ENCODE measurements around the gene MAMDC2. TPM values are rescaled to one million over a fixed set of nuclear protein-coding genes. Genes with fewer than 3 reads are reported as not detected.

Gene MAMDC2
- total and polyA plus RNA-seq, 2 donors (not counting 1 experiment from before 2014, with no cell fraction given): not detected

GRCh38 chr9:70006306-70006705 is 37.3 kb upstream of the MAMDC2 start:
- no peaks in the 10 kb centered on the region for H3K4me1 Mint-ChIP-seq

GRCh38 chr9:70007831-70008230 is 35.8 kb upstream of the MAMDC2 start:
- H2AFZ ChIP-seq (ENCODE audit: insufficient read depth, low read depth, low read length, poor library complexity, severe bottlenecking): no peak overlapping the region
- peaks cover 6% of the 10 kb centered on the region for H3K27me3 Mint-ChIP-seq
- H3K4me1 ChIP-seq (ENCODE audit: control insufficient read depth in 2 of 2, insufficient read depth in 2 of 2, low read length in 2 of 2): no peaks in the 10 kb centered on the region
- H3K79me2 ChIP-seq (ENCODE audit: control insufficient read depth, insufficient read depth, low read length): no peaks in the 10 kb centered on the region
- H3K9me3 Mint-ChIP-seq (ENCODE audit: insufficient read depth): no peaks in the 10 kb centered on the region
- ATAC-seq (ENCODE audit: low read depth) (no peak), DNase-seq (no peak)
- no peaks in the 10 kb centered on the region for H4K20me1 ChIP-seq (ENCODE audit: control insufficient read depth, insufficient read depth, low read length, poor library complexity, severe bottlenecking)
- ChIA-PET CTCF (no interaction called here), POLR2A (no interaction called here)
- no peak overlapping the region for H3K27ac ChIP-seq (ENCODE audit: low read length in 2 of 2)
- H3K9ac ChIP-seq (ENCODE audit: low read length): no peak overlapping the region
- intact Hi-C loops (cut with micrococcal nuclease): no loop called here
- H3K27me3 ChIP-seq (replicated peaks in 1 of 4; ENCODE audit: control extremely low read depth in 1 of 4, control insufficient read depth in 3 of 4, insufficient read depth in 4 of 4, low read length in 3 of 4): no peaks in the 10 kb centered on the region
- H3K36me3 ChIP-seq (replicated peaks in 1 of 2; ENCODE audit: control extremely low read depth in 1 of 2, control insufficient read depth in 1 of 2, extremely low read depth in 1 of 2, insufficient read depth in 2 of 2, low read length in 1 of 2): no peaks in the 10 kb centered on the region
- H3K4me3 Mint-ChIP-seq: no peak overlapping the region
- no peak overlapping the region for H3K27ac Mint-ChIP-seq
- 100% methylated on average over 1 of the region's 2 CpGs for WGBS (ENCODE audit: insufficient coverage)
- no peak for TF ChIP-seq CTCF (IDR thresholded peaks at IDR 0.05)
- no peak for TF ChIP-seq EZH2 (IDR thresholded peaks at IDR 0.05; ENCODE audit: borderline replicate concordance, insufficient read depth, low read depth, low read length, poor library complexity, severe bottlenecking)
- H3K9me3 ChIP-seq (ENCODE audit: control extremely low read depth in 1 of 3, control insufficient read depth in 2 of 3, insufficient read depth in 1 of 3, low read length in 2 of 3): no peaks in the 10 kb centered on the region
- no peak overlapping the region for H3K4me2 ChIP-seq (replicated peaks; ENCODE audit: low read depth, low read length, poor library complexity, severe bottlenecking)
- H3K4me3 ChIP-seq (ENCODE audit: control extremely low read depth in 1 of 5, extremely low read depth in 1 of 5, insufficient read depth in 1 of 5, low read depth in 2 of 5, low read length in 4 of 5): no peak overlapping the region
- no peaks in the 10 kb centered on the region for H3K4me1 Mint-ChIP-seq

More at GRCh38 chr9:70006306-70006705, 37.3 kb upstream of the MAMDC2 start:
- Mint-ChIP-seq H3K27ac (no peak overlapping the region), H3K27me3 (peaks cover 4% of the 10 kb centered on the region), H3K4me3 (no peak overlapping the region), H3K9me3 (ENCODE audit: insufficient read depth) (no peaks in the 10 kb centered on the region)
- WGBS (ENCODE audit: insufficient coverage): 92% methylated on average over 2 of the region's 3 CpGs
- POLR2A ChIA-PET: no interaction called here
- ATAC-seq (ENCODE audit: low read depth) (no peak), DNase-seq (no peak)
- Histone ChIP-seq H4K20me1 (ENCODE audit: control insufficient read depth, insufficient read depth, low read length, poor library complexity, severe bottlenecking) (no peaks in the 10 kb centered on the region), H2AFZ (ENCODE audit: insufficient read depth, low read depth, low read length, poor library complexity, severe bottlenecking) (no peak overlapping the region), H3K9me3 (ENCODE audit: control extremely low read depth in 1 of 3, control insufficient read depth in 2 of 3, insufficient read depth in 1 of 3, low read length in 2 of 3) (no peaks in the 10 kb centered on the region), H3K4me2 (replicated peaks; ENCODE audit: low read depth, low read length, poor library complexity, severe bottlenecking) (no peak overlapping the region), H3K27me3 (replicated peaks in 1 of 4; ENCODE audit: control extremely low read depth in 1 of 4, control insufficient read depth in 3 of 4, insufficient read depth in 4 of 4, low read length in 3 of 4) (no peaks in the 10 kb centered on the region), H3K4me1 (ENCODE audit: control insufficient read depth in 2 of 2, insufficient read depth in 2 of 2, low read length in 2 of 2) (no peaks in the 10 kb centered on the region), H3K9ac (ENCODE audit: low read length) (no peak overlapping the region), H3K36me3 (replicated peaks in 1 of 2; ENCODE audit: control extremely low read depth in 1 of 2, control insufficient read depth in 1 of 2, extremely low read depth in 1 of 2, insufficient read depth in 2 of 2, low read length in 1 of 2) (no peaks in the 10 kb centered on the region), H3K27ac (ENCODE audit: low read length in 2 of 2) (no peak overlapping the region), H3K79me2 (ENCODE audit: control insufficient read depth, insufficient read depth, low read length) (no peaks in the 10 kb centered on the region), H3K4me3 (ENCODE audit: control extremely low read depth in 1 of 5, extremely low read depth in 1 of 5, insufficient read depth in 1 of 5, low read depth in 2 of 5, low read length in 4 of 5) (no peak overlapping the region)
- intact Hi-C loops (cut with micrococcal nuclease): no loop called here
- CTCF ChIA-PET: no interaction called here
- no peak for TF ChIP-seq CTCF (IDR thresholded peaks at IDR 0.05)
- no peak for TF ChIP-seq EZH2 (IDR thresholded peaks at IDR 0.05; ENCODE audit: borderline replicate concordance, insufficient read depth, low read depth, low read length, poor library complexity, severe bottlenecking)

Measured in B cell (primary cell).